Stimulated activated CD4-positive, alpha-beta T cell treated with anti-CD3 and anti-CD28 coated beads, TNF-alpha, amount 100 ng/mL, for 4 hours (primary cell): Measurements from ENCODE around the gene CASZ1.

ENCODE experiments used
- DNase-seq, 3 experiments: peaks; one replicate each; pipeline ENCODE4 v3.0.0-alpha.2; 2020; ENCODE audit warnings: low read depth in 3 of 3

CASZ1 gene

DNA sequence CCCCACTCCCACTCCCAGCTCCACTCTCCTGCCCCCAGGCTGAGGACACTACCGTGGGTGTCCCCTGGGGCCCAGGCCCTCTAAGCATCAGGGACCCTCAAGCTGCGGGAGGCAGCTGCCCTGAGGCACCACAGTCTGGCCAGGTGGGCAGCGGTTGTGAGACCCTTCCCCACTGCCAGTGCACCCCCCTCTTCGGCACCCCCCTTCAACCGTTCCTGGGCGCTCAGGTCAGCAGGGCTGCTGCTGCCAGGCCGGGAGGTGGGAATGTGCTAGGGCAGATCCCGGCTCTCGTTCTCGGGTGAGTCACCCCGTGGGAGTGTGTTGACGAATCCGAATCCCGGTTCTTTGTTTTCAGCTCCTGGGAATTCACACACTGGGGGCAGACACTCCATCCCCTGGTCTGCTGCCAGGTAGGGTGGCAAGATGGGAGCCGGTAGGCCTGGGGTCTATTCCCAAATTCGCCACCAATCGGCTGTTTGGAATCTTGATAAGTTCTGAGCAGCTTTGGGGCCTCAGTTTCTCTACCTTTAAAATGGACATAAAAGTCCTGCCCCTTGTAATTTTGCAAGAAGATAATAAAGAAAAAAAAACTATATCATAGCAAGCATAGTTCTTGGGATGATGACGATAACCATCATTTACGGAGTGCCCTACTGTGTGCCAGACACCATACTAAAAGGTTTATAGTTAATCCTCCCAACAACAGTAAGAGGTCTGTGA, 28.5 kb upstream of the CASZ1 start:
- no peak for DNase-seq

DNA sequence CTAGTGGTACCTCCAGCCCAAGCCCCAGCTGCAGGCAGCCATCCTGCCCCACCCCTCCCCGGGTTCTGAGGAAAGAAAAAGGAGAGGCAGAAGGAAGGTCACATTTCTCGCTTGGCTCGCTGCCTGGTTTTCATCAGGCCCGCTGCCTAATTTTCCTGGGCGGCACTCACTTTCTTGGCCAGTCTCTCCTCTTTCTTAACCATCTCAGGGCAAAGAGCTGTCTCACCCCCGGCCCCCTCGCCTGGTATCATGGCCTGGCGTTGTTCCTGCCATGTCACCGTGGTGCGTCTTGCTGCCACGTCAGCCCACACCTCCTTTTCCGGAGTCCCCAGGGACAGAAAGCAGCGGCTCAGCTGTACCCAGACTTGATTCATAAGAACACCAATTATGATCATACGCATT, 26.6 kb upstream of the CASZ1 start:
- DNase-seq = no peak

DNA sequence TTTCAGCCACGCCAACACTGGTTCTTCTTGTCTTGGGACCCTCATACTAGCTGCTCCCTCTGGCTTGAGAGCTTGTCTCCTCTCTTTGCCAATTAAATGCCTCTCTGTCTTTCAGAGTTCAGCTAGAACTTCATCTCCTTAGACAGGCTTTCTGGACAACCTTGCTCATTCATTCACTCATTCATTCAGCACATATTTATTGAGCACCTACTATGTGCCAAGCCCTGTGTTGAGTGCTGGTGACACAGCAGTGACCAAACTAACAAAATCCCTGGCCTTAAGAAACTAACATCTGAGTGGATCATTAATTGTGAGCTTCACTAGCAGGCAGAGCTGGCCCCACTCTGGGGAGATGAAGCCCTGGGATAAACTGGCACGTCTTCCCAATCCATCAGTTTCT, 24.9 kb upstream of the CASZ1 start:
- no peak for DNase-seq

DNA sequence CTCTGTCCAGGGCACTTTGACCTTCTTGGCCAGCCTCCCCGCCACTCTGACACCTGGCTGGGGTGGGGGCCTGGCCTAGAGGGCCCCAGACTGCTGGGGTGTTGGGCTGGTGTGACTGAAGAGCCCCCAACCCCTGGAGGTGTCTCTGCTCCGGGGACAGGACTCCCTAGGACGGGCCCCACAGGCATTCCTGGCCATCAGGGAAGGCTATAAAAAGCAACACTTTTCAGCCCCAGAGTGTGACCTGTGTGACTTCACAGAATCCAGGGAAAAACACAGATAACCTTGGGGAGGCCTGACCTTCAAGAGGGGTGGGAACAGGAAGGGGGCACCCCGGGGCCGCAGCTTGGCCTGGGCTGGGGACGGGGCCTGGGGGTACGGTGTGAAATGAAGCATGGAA, 24.0 kb upstream of the CASZ1 start:
- no peak for DNase-seq

DNA sequence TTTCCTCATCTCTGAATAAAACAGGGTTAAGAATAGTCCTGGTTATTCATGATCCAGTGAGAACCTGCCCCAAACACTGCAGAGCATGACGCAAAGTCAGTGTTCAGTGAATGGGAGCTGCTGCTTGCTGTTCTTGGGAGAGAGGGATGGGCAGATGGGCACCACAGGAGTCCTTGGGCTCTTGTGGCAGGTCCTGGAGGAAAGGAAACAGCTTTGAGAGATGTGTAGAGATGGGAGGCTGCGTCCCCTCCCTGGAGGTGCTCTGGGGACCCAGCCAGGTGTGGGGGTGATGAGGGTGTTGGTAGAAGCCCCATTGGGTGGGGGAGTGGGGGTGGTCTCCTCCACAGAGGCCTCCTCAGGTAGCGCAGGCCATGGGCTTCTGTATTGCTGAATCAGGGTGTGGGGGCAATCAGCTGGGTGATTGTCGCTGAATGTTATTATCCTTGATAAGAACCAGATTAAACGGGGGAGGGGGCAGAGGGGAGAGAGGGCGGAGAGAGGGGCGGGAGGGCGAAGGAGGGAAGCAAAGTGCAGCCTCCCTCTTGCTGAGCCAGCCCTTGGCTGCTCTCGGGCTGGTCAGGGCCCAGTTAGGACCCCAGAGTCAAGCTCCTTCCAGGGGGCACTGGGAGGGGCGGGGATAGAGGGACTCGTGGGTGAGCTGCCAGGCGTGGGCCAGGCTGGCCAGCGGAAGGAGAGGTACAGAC, 22.9 kb upstream of the CASZ1 start:
- no peak for DNase-seq

DNA sequence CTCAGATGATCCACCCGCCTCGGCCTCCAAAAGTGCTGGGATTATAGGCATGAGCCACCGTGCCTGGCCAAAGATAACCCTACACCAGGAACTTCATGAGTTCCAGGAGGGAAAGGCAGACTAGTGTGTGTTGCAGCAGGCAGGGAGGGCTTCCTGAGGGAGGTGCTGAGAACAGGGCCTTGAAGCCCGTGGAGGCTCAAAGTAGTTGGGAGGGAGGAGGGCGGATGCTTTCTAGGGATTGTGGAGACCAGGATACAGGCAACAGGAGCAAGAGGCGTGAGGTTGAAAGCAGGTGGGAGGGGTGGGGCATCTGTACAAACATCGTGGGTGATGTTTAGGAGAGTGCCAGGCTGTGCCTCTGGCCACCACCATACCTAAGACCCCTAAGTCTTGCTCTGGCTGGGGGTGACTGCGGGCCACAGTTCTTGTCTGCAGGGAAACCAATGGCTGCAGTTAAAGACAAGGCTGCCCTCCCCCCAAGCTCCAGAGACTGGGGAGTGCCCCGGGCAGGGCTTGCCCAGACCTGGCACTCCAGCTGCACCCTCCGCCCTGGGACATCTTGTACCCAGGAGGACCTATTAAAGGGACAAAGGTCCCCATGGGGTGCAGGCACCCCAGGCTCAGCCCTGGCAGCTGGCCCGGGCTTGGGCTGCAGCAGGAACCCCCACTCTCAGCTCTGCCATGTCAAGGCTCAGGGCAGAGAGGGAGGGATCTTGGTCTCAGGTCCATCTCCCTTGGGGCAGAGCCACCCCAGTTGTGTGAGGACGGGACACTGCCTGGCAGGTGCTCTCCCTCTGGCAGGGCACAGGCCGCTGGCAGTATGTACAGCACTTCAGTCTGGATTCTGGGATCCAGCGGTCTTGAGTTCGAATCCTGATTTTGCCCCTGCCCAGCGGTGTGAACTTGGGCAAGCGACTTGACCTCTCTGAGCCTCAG, 22.1 kb upstream of the CASZ1 start:
- DNase-seq = no peak

DNA sequence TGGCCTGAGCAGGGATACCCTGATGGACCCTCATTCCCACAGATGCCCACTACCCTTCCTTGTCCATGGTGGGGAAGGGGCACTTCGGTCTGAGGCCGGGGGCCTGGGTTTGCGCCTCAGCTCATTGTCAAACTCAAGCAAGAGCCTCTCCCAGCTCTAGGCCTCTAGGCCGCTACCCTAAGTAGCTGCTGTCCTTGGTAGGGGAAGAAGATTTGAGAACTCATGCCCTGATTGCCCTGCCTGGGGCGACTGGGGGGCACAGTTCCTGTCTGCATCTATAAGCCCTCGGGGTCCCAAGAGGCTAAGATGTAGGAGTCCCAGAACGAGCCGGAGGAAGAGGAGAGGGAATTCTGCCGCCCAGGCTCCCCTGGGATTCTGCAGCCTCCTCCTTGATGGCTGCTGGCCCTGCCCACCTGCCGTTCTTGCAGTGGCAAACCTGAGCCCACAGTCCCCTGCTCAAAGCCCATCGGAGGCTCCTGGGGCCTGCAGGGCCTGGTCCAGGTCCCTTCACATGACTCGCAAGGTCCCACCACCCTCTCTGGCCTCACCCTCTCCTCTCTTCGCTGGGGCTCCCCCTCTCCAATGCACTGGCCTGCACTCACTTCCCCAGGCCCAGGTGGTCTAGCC, 20.4 kb upstream of the CASZ1 start:
- DNase-seq = no peak

DNA sequence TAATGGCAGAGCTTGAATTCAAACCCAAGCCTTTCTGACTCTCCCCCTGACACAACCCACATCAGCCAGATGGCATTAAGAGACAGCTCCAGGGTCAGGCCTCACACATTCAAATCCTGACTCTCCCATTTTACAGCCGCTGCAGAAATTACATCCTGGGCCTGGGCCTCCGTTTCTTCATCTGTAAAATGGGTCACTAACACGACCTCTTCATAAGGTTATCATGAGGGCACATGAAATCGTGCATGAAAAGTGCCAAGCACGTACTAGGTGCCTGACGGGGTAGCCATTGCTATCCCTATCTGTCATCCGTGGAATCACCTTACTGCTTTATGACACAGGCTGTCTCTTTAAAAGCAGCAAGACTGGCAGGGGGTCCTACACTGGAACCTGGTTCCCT, 19.8 kb upstream of the CASZ1 start:
- no peak for DNase-seq

DNA sequence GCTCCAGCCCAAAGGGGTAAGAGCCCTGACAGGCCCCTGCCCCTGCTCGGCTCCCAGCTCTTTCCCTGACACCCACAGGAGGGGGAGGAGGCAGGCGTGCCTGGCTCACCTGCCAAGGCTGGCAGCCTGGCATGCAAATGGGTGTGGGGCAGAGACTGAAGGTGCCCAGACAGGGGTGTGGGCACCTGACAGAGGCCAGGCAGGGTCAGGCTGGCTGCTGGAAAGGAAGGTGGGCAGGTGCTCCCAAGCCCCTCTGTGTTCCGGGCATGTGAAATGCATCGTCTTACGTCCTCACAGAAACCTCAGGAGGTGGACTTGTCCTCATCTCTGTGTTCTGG, 19.4 kb upstream of the CASZ1 start:
- DNase-seq = no peak

DNA sequence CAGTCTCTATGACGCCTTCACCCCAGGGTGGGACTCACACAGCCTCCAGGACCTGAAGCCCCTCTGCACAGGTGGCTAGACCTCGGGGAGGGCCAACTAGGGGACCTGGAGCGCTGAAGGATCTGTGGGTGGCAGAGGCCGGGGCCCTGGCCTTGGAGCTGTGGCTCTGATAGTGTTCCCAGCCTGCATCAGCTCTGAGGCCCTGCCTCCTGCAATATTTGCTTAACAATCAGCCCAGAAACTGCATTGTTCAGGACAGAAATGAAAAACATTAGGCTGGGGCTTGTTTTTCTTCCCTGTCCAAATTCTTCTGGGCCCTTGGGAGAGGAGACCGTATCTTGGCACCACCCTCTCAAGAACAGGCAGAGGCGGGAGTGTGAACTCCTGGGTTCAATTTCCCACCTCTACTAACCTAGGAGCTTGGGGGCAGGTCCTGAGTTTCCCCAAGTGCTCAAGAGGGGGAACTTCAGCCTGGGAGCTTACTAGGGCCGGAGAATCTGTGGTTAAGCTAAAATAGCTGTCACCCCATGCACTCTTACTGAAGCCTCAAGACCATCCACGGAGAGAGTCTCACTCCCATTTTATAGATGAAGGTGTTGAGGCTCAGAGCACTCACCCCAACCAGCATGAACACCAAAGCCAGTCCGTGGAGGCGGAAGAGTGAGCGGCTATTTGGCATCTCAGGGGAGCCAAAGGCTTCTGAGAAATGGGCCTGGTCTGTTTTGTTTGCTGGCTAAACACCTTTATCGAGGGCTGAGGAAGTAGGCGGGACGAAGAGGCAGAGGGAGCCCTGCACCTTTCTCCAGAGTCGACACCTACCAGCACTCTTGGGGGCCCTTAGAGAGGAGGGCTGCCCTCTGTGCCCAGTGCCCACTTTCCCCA, 18.8 kb upstream of the CASZ1 start:
- no peak for DNase-seq

DNA sequence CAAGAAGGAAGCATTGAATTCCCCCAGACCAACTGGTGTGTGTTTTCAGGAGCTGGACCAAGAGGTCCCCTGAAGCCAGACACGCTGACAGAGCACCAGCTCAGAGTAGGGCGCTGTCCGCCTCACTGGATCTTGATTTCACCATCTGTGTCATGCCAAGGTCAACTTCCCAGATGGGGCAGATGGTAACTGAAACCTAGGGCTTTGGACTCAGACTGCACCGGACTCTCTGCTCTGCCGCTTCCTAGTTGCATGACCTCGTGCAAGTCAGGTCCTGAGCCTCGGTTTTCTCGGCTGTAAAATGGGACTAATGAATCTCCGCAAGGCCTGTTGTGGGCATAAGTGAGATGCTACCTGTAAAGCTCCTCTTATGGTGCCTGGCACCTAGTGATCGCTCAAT, 17.9 kb upstream of the CASZ1 start:
- no peak for DNase-seq

DNA sequence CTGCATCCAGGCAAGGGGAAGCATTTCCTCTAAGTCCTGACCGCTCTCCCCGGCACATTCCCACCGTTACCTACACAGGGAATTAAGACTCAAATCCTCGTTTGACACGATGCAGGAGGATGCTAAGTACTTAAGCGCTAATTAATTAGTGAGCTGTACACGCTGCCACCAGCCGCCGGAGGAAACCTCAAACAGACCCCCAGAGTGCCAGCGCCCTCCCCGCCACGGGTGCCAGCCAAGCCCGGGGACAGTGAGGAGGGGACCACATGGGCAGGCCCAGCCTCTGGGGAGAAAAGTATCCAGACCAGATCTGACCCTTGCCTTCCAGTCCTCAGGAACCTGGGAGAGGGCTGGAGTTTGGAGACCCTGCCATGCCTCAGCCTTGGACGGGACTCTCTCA, 17.4 kb upstream of the CASZ1 start:
- no peak for DNase-seq

DNA sequence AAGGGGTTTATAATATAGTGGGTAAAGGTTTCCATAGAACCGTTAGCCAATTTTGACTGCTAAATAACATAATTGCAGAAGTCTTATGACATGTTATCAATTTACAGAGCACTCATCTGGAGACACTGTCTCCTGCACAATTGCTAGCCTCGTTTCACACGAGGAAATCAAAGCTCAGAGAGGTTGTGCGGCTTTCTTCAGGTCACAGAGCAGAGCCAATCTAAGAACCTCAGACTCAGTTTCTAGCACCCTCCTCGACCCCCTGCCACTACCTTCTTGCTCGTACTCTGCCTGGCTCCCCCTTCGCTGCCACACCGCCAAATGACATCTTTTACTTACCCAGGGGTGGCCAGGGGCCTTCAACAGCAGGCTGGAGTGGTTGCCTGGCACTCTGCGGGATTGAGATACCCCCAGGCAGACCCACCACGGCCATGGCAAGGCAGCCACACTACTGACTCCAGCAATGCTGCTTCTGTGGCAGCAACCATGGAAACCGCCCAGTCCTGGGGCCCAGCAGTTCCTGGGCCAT, 16.0 kb upstream of the CASZ1 start:
- DNase-seq = no peak

DNA sequence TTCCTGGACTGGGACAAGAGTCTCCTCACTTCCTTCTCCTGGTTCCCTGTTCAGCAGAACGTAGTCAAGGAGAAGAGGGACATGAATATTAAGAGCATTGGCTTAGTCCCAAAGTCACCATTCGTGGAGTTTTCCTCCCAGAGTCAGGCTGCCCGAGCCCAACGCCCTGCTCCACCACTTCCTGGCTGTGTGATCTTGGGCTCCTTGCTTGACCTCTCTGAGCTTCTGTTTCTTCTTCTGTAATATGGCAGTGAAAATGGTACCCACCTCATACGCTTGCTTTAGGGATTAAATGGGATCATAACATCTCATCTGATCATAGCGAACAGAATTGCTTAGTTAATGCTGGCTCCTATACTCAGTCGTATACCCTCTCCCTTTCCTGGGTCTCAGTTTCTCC, 12.0 kb upstream of the CASZ1 start:
- no peak for DNase-seq

DNA sequence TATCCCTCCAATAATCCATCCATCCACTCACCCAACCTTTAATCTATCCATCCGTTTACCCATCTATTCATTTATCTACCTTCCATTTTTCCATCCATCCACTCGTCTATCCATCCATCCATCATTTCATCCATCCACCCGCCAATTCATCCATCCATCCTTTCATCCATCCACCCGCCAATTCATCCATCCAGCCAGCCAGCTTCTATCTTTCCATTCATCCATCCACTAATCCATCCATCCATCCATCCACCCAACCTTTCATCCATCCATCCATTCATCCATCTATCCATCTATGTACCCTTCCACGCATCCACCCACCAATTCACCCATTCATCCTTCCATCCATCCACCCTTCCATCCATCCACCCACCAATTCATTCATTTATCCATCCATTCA, 10.5 kb upstream of the CASZ1 start:
- DNase-seq = no peak

DNA sequence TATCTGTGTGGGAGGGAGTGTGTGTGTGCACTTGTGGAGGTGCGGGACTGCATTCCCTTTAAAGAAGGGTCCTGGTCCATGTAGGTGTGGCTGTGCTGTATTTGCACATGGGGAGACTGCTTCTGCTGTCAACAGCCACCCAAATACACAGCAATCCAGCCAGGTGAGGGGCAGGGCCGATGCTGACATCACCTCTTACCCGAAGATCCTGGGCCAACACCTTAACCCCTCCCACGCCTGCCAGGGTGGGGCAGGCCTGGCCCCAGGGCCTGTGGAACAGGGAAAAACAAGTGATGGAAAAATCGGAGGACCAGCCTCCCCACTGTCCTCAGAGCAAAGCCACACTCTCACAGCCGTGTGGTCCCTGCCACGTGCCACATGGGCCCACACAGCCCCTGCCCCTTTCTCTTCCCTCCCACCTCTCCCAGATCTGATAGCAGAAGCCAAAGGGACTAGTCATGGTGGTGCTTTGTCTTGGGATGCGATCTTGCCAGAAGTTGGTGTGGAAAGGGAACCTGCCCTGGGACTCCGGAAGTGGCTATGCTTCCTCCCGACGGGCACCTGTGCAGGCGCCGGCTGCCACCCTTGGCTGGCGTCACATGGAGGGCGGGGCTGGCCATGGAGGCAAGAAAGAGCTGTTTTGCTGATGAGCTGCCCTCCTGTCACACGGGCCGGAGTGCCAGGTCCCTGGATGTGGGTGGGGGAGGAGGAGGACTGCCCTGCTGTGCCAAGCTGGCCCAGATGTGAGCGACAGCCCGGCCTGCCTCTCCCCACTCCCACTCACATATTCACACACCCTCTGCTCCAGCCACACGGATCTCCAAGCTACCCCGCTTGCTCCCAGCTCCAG, 7.8 kb upstream of the CASZ1 start:
- DNase-seq = no peak

DNA sequence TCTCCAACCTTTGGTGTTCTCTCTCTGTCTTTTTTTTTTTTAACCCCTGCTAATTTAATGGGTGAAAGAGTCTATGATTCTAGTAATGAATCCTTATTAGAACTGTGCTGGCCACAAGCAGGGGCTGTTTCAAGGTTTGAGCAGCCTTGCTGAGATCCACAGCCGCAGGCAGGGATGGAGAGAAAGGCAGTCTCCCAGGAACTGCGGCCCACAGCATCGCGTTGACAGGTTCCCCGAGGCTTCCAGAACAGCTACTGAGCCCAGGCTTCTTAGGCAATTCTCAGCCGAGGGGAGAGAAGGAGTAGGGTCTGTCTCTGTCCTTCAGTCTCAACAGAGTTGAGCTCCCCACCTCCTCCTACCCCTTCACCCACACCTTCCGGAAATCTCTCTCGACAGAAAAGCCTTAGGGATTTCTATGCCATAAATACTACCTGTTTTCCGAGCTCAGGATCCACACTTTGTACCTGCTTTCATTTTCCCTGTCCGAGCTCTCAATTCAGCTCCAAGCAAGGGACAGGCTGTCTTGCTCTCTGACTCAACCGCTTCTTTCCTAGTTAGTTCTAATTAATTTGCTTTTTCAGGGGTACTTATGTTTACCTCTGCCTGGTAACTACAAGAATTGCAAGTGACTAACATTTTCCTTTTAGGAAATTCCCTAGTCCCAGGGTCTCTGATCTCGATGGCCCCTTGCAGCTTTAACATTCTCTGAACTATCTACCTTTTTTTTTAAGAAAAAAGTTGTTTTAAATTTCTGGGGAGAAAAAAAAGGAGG, 6.7 kb upstream of the CASZ1 start:
- DNase-seq = no peak

DNA sequence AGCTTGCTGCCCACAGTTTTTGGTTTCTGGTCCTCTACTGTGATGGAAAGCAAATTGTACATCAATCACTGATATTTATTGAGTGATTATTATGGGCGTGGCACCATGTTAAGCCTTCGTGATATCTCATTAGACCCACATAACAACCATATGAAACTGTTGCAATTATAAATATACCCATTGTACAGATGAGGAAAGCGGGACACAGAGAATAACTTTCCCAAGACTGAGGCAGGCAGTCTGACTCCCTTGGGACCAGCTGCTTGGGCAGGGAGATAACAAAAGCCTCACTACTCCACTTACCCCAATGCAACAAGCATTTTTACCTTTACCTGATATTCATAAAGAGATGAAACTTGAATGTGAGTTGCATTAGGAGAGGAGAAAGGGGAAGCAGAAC, 4.3 kb upstream of the CASZ1 start:
- DNase-seq = no peak

DNA sequence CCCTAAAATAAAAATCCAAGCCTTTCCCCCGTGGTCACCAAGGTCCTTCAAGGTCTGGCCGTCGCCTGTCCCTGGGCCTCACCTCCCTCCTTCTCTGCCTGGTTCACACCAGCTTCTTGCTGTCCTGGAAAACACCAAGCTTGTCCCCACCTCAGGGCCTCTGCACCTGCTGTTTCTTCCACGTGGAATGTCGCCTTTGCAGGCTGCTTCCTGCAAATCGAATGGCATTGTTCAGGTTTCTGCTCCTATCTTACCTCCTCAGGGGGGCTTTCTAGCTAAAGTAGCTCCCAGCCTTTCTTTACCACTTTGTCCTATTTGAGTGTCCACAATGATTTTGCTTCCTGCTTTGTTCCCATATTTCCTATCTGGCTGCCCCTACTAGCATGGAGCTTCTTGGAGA, 3.3 kb upstream of the CASZ1 start:
- no peak for DNase-seq
